Neural cell (in vitro differentiated cells): ENCODE measurements around the gene RPUSD1.

Source experiments
- CTCF ChIP-seq: fragments of 450-650 bp; IDR thresholded peaks from 2 replicates; pipeline ENCODE4 v1.5.1; 2014; ENCODE audit warnings: antibody characterized with exemption, mild to moderate bottlenecking, moderate library complexity; ENCODE audit not compliant: poor library complexity, severe bottlenecking
- EZH2 ChIP-seq: fragments of 200-600, 300-800 bp; shearing (Covaris generic), sonication (generic); IDR thresholded peaks from 2 replicates; pipeline ENCODE4 v1.6.1; 2014; ENCODE audit warnings: antibody characterized with exemption, low read length, borderline replicate concordance, mild to moderate bottlenecking; ENCODE audit not compliant: insufficient read depth, poor library complexity, severe bottlenecking
- MXI1 ChIP-seq: fragments of 450-650 bp; conservative IDR thresholded peaks from 2 replicates; pipeline ENCODE4 v1.6.1; 2014; ENCODE audit warnings: antibody characterized with exemption, mild to moderate bottlenecking; ENCODE audit not compliant: poor library complexity, severe bottlenecking
- SMC3 ChIP-seq: fragments of 450-650 bp; conservative IDR thresholded peaks from 2 replicates; pipeline ENCODE4 v1.6.1; 2014; ENCODE audit warnings: antibody characterized with exemption, mild to moderate bottlenecking, moderate library complexity; ENCODE audit not compliant: poor library complexity

GRCh38 chr16:743794-744500 lies 44.2 kb downstream of the RPUSD1 start:
- TF ChIP-seq CTCF: peak; percentile 14
- no peak for TF ChIP-seq EZH2
- TF ChIP-seq MXI1: no peak
- TF ChIP-seq SMC3: no peak
